ENCODE data around the gene MIPEP.

DNA sequence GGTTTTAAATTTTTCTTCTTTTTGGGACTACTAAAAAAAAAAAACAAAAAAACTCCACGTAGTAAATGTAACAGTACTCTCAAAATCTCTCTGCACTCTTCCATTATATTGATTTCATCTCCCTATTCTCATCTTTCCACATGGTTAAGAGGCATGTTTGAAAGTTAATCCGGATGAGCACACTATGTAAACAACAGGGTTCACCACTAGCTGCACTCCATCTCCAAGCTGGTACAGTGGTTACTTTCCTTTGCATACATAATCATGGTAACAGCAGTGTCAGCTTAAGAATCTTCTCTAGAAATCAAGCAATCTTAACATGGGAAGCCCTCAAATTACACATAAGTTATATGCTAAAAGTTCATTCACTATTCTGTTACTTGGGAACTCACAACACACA is 92.6 kb downstream of the MIPEP start:
- TF ChIP-seq, protein P1, sequence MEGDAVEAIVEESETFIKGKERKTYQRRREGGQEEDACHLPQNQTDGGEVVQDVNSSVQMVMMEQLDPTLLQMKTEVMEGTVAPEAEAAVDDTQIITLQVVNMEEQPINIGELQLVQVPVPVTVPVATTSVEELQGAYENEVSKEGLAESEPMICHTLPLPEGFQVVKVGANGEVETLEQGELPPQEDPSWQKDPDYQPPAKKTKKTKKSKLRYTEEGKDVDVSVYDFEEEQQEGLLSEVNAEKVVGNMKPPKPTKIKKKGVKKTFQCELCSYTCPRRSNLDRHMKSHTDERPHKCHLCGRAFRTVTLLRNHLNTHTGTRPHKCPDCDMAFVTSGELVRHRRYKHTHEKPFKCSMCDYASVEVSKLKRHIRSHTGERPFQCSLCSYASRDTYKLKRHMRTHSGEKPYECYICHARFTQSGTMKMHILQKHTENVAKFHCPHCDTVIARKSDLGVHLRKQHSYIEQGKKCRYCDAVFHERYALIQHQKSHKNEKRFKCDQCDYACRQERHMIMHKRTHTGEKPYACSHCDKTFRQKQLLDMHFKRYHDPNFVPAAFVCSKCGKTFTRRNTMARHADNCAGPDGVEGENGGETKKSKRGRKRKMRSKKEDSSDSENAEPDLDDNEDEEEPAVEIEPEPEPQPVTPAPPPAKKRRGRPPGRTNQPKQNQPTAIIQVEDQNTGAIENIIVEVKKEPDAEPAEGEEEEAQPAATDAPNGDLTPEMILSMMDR (conservative IDR thresholded peaks at IDR 0.05 in 1 of 2, IDR thresholded peaks at IDR 0.05 in 1 of 2; ENCODE audit: low read depth in 1 of 2, low read length in 2 of 2), result no peak
- no peak for TF ChIP-seq EZH2 (IDR thresholded peaks at IDR 0.05; ENCODE audit: low read length, missing control alignments)
